Measurements from ENCODE around the gene SSMEM1.

The SSMEM1 gene

GRCh38 chr7:130187360-130187759 is 20.3 kb upstream of the SSMEM1 start:
- ChIA-PET POLR2A (interaction anchor here (1.8 kb wide), 1 partner anchor 18 kb away, joined by 9 read pairs; the partner anchor contains the start of gene TMEM209), CTCF (interaction anchor here (0.9 kb wide), 1 partner anchor 22 kb away, joined by 4 read pairs; no protein-coding TSS in a partner anchor)
- DNase-seq (ENCODE audit: extremely low spot score), result no peak
- TF ChIP-seq FOXA1 (IDR thresholded peaks at IDR 0.05) (no peak), L3MBTL2 (conservative IDR thresholded peaks at IDR 0.05) (no peak), ELF4 (IDR thresholded peaks at IDR 0.05) (no peak), FOXK2 (IDR thresholded peaks at IDR 0.05) (no peak), ZNF384 (IDR thresholded peaks at IDR 0.05) (no peak), TARDBP (IDR thresholded peaks at IDR 0.05) (no peak), HDGF (IDR thresholded peaks at IDR 0.05; ENCODE audit: borderline replicate concordance) (no peak), SUZ12 (IDR thresholded peaks at IDR 0.05) (no peak), ARNT (IDR thresholded peaks at IDR 0.05) (no peak), SP1 (IDR thresholded peaks at IDR 0.05) (no peak), CTBP1 (IDR thresholded peaks at IDR 0.05; ENCODE audit: borderline replicate concordance) (no peak), LEF1 (IDR thresholded peaks at IDR 0.05; ENCODE audit: borderline replicate concordance) (no peak), NFRKB (IDR thresholded peaks at IDR 0.05) (no peak), PKNOX1 (IDR thresholded peaks at IDR 0.05) (no peak), BHLHE40 (IDR thresholded peaks at IDR 0.05; ENCODE audit: borderline replicate concordance) (no peak)

- ChIA-PET CTCF (no interaction called here), POLR2A (no interaction called here)
- no peak for TF ChIP-seq ZNF384 (IDR thresholded peaks at IDR 0.05)
- TF ChIP-seq ARNT (IDR thresholded peaks at IDR 0.05), result no peak
- TF ChIP-seq TARDBP (IDR thresholded peaks at IDR 0.05), result no peak
- TF ChIP-seq PKNOX1 (IDR thresholded peaks at IDR 0.05), result no peak
- TF ChIP-seq HDGF (IDR thresholded peaks at IDR 0.05; ENCODE audit: borderline replicate concordance), result no peak
- TF ChIP-seq FOXA1 (IDR thresholded peaks at IDR 0.05), result no peak
- no peak for TF ChIP-seq ELF4 (IDR thresholded peaks at IDR 0.05)
- TF ChIP-seq FOXM1 (IDR thresholded peaks at IDR 0.05; ENCODE audit: borderline replicate concordance), result no peak
- TF ChIP-seq L3MBTL2 (conservative IDR thresholded peaks at IDR 0.05), result no peak
- TF ChIP-seq SP1 (IDR thresholded peaks at IDR 0.05), result no peak
- no peak for TF ChIP-seq NFRKB (IDR thresholded peaks at IDR 0.05)
- no peak for TF ChIP-seq FOXK2 (IDR thresholded peaks at IDR 0.05)
- TF ChIP-seq CTBP1 (IDR thresholded peaks at IDR 0.05; ENCODE audit: borderline replicate concordance), result no peak
- TF ChIP-seq LEF1 (IDR thresholded peaks at IDR 0.05; ENCODE audit: borderline replicate concordance), result no peak
- no peak for TF ChIP-seq BHLHE40 (IDR thresholded peaks at IDR 0.05; ENCODE audit: borderline replicate concordance)
- no peak for TF ChIP-seq SUZ12 (IDR thresholded peaks at IDR 0.05)
- DNase-seq (ENCODE audit: extremely low spot score), result no peak
These were observed 18.3 kb upstream of the SSMEM1 start for GRCh38 chr7:130189343-130189742.

- TF ChIP-seq ZNF384 (IDR thresholded peaks at IDR 0.05), result no peak
- TF ChIP-seq LEF1 (IDR thresholded peaks at IDR 0.05; ENCODE audit: borderline replicate concordance), result no peak
- TF ChIP-seq HDGF (IDR thresholded peaks at IDR 0.05; ENCODE audit: borderline replicate concordance), result no peak
- TF ChIP-seq L3MBTL2 (conservative IDR thresholded peaks at IDR 0.05), result no peak
- TF ChIP-seq PKNOX1 (IDR thresholded peaks at IDR 0.05), result no peak
- no peak for TF ChIP-seq FOXK2 (IDR thresholded peaks at IDR 0.05)
- no peak for TF ChIP-seq FOXM1 (IDR thresholded peaks at IDR 0.05; ENCODE audit: borderline replicate concordance)
- TF ChIP-seq BHLHE40 (IDR thresholded peaks at IDR 0.05; ENCODE audit: borderline replicate concordance), result no peak
- DNase-seq (ENCODE audit: extremely low spot score), result no peak
- POLR2A ChIA-PET, result interaction anchor here (5.2 kb wide), 1 partner anchor 14 kb away, joined by 32 read pairs; the partner anchor contains the start of gene TMEM209
- CTCF ChIA-PET, result no interaction called here
These were observed 15.9 kb upstream of the SSMEM1 start for GRCh38 chr7:130191791-130192190.

GRCh38 chr7:130195396-130195795 is 12.3 kb upstream of the SSMEM1 start:
- POLR2A ChIA-PET, result interaction anchor here (5.2 kb wide), 1 partner anchor 10 kb away, joined by 32 read pairs; the partner anchor contains the start of gene TMEM209
- DNase-seq (ENCODE audit: extremely low spot score), result no peak
- CTCF ChIA-PET, result interaction anchor here (0.6 kb wide), 1 partner anchor 18 kb away, joined by 3 read pairs; no protein-coding TSS in a partner anchor
- no peak for TF ChIP-seq FOXK2 (IDR thresholded peaks at IDR 0.05)
- no peak for TF ChIP-seq ELF4 (IDR thresholded peaks at IDR 0.05)
- TF ChIP-seq SUZ12 (IDR thresholded peaks at IDR 0.05), result no peak
- TF ChIP-seq PKNOX1 (IDR thresholded peaks at IDR 0.05), result no peak
- TF ChIP-seq CTBP1 (IDR thresholded peaks at IDR 0.05; ENCODE audit: borderline replicate concordance), result no peak
- TF ChIP-seq FOXM1 (IDR thresholded peaks at IDR 0.05; ENCODE audit: borderline replicate concordance), result no peak
- TF ChIP-seq HDGF (IDR thresholded peaks at IDR 0.05; ENCODE audit: borderline replicate concordance), result no peak
- TF ChIP-seq NFRKB (IDR thresholded peaks at IDR 0.05), result no peak
- TF ChIP-seq L3MBTL2 (conservative IDR thresholded peaks at IDR 0.05), result no peak
- no peak for TF ChIP-seq SP1 (IDR thresholded peaks at IDR 0.05)
- TF ChIP-seq FOXA1 (IDR thresholded peaks at IDR 0.05), result no peak
- TF ChIP-seq TARDBP (IDR thresholded peaks at IDR 0.05), result no peak

GRCh38 chr7:130196476-130196875 is 11.2 kb upstream of the SSMEM1 start:
- POLR2A ChIA-PET, result no interaction called here
- CTCF ChIA-PET, result no interaction called here
- TF ChIP-seq ARNT (IDR thresholded peaks at IDR 0.05), result no peak
- no peak for TF ChIP-seq ELF4 (IDR thresholded peaks at IDR 0.05)
- no peak for TF ChIP-seq SUZ12 (IDR thresholded peaks at IDR 0.05)
- TF ChIP-seq LEF1 (IDR thresholded peaks at IDR 0.05; ENCODE audit: borderline replicate concordance), result no peak
- no peak for TF ChIP-seq ZNF384 (IDR thresholded peaks at IDR 0.05)
- TF ChIP-seq NFRKB (IDR thresholded peaks at IDR 0.05), result no peak
- DNase-seq (ENCODE audit: extremely low spot score), result no peak

GRCh38 chr7:130197094-130197493 is 10.6 kb upstream of the SSMEM1 start:
- TF ChIP-seq HDGF (IDR thresholded peaks at IDR 0.05; ENCODE audit: borderline replicate concordance), result no peak
- no peak for TF ChIP-seq ELF4 (IDR thresholded peaks at IDR 0.05)
- TF ChIP-seq L3MBTL2 (conservative IDR thresholded peaks at IDR 0.05), result no peak
- TF ChIP-seq BHLHE40 (IDR thresholded peaks at IDR 0.05; ENCODE audit: borderline replicate concordance), result no peak
- no peak for TF ChIP-seq PKNOX1 (IDR thresholded peaks at IDR 0.05)
- no peak for TF ChIP-seq CTBP1 (IDR thresholded peaks at IDR 0.05; ENCODE audit: borderline replicate concordance)
- TF ChIP-seq SUZ12 (IDR thresholded peaks at IDR 0.05), result no peak
- TF ChIP-seq FOXA1 (IDR thresholded peaks at IDR 0.05), result no peak
- no peak for TF ChIP-seq FOXM1 (IDR thresholded peaks at IDR 0.05; ENCODE audit: borderline replicate concordance)
- no peak for TF ChIP-seq NFRKB (IDR thresholded peaks at IDR 0.05)
- no peak for TF ChIP-seq LEF1 (IDR thresholded peaks at IDR 0.05; ENCODE audit: borderline replicate concordance)
- no peak for TF ChIP-seq TARDBP (IDR thresholded peaks at IDR 0.05)
- TF ChIP-seq ZNF384 (IDR thresholded peaks at IDR 0.05), result no peak
- no peak for TF ChIP-seq SP1 (IDR thresholded peaks at IDR 0.05)
- TF ChIP-seq ARNT (IDR thresholded peaks at IDR 0.05), result no peak
- CTCF ChIA-PET, result no interaction called here
- POLR2A ChIA-PET, result no interaction called here
- DNase-seq (ENCODE audit: extremely low spot score), result no peak
